PC-3 (cell line): ENCODE data around the gene MDP1. TPM values are rescaled to one million over a fixed set of nuclear protein-coding genes. Genes with fewer than 3 reads are reported as not detected.

ENCODE experiments used
- ATAC-seq: fragments of 200-7000 bp; cut with Tn5 transposase; 2 replicates; pipeline ENCODE4 v1.9.1; 2020; ENCODE audit warnings: mild to moderate bottlenecking, moderate library complexity
- BruUV-seq: library from RNA; stranded (reverse); fragments of 400-500 nt; replicated peaks from 2 replicates; lab custom pipeline; 2021; lab: Mats Ljungman, UMichigan
- CTCF ChIA-PET: fragments of 300-600 bp; sonication (Branson Sonifier 250); formaldehyde crosslinking; loops from one replicate; lab custom pipeline; 2022; ENCODE audit warnings: antibody characterized with exemption; lab: Charles Lee
- POLR2A ChIA-PET: fragments of 300-600 bp; sonication (Branson Sonifier 250); formaldehyde crosslinking; loops from one replicate; lab custom pipeline; 2022; ENCODE audit warnings: antibody characterized with exemption; ENCODE audit not compliant: unreplicated experiment; lab: Charles Lee
- DNase-seq: peaks from one replicate; pipeline ENCODE4 v3.0.0-alpha.2; 2015
- H2AFZ ChIP-seq: fragments of 300-600 bp; sonication (generic); 2 replicates; pipeline ENCODE4 v1.6.0; 2016; ENCODE audit warnings: antibody characterized with exemption, low read length
- H3F3A ChIP-seq: fragments of 300-600 bp; sonication (generic); one replicate; pipeline ENCODE4 v1.6.0; 2017; ENCODE audit warnings: antibody characterized with exemption, low read length, control low read depth, mild to moderate bottlenecking; ENCODE audit not compliant: unreplicated experiment
- H3K27ac ChIP-seq: fragments of 300-600 bp; sonication (generic); 2 replicates; pipeline ENCODE4 v1.5.1; 2016; ENCODE audit warnings: mild to moderate bottlenecking, low read length
- H3K27me3 ChIP-seq: fragments of 300-600 bp; sonication (generic); 2 replicates; pipeline ENCODE4 v1.6.1; 2016; ENCODE audit warnings: low read length, mixed read lengths
- H3K36me3 ChIP-seq: fragments of 300-600 bp; sonication (generic); 2 replicates; pipeline ENCODE4 v1.6.1; 2016; ENCODE audit warnings: low read depth, mixed run types, low read length, mixed read lengths
- H3K4me1 ChIP-seq: fragments of 300-600 bp; sonication (generic); 2 replicates; pipeline ENCODE4 v1.5.1; 2016; ENCODE audit warnings: low read length; ENCODE audit not compliant: insufficient read depth
- H3K4me2 ChIP-seq: fragments of 300-600 bp; sonication (generic); 2 replicates; pipeline ENCODE4 v1.6.0; 2016; ENCODE audit warnings: low read length
- H3K4me3 ChIP-seq: fragments of 300-600 bp; sonication (generic); 2 replicates; pipeline ENCODE4 v1.5.1; 2016; ENCODE audit warnings: mild to moderate bottlenecking, low read length, mixed read lengths
- H3K79me2 ChIP-seq: fragments of 300-600 bp; sonication (generic); 2 replicates; pipeline ENCODE4 v1.6.1; 2017; ENCODE audit warnings: low read length, mixed read lengths
- H3K9ac ChIP-seq: fragments of 300-600 bp; sonication (generic); 2 replicates; pipeline ENCODE4 v1.6.0; 2016; ENCODE audit warnings: mild to moderate bottlenecking, low read length
- H3K9me2 ChIP-seq: fragments of 300-600 bp; sonication (generic); replicated peaks from 2 replicates; pipeline ENCODE4 v1.6.1; 2016; ENCODE audit warnings: mixed run types, low read length, mixed read lengths
- H3K9me3 ChIP-seq: fragments of 300-600 bp; sonication (generic); 2 replicates; pipeline ENCODE4 v1.6.1; 2016; ENCODE audit warnings: low read length, mixed read lengths
- H4K20me1 ChIP-seq: fragments of 300-600 bp; sonication (generic); 2 replicates; pipeline ENCODE4 v1.6.1; 2016; ENCODE audit warnings: low read length, mixed read lengths
- EZH2 ChIP-seq: fragments of 300-600 bp; sonication (generic); IDR thresholded peaks from one replicate; pipeline ENCODE4 v1.6.1; 2017; ENCODE audit warnings: antibody characterized with exemption, mild to moderate bottlenecking, low read length; ENCODE audit not compliant: unreplicated experiment
- EZH2phosphoT487 ChIP-seq: fragments of 300-600 bp; sonication (generic); IDR thresholded peaks from 2 replicates; pipeline ENCODE4 v1.6.1; 2018; ENCODE audit warnings: mild to moderate bottlenecking, antibody characterized with exemption, low read length, borderline replicate concordance
- intact Hi-C: fragments of 100-400 bp; cut with micrococcal nuclease; formaldehyde crosslinking; loops from 2 replicates; pipeline ENCODE4 v1.9.0; 2023
- total RNA-seq: library from RNA; depleted of rRNA; stranded (reverse); fragments of >200 nt; gene quantifications from 2 replicates; pipeline ENCODE4 v1.2.3, GENCODE V29; 2014
- TF ChIP-seq, protein P1 (sequence below): fragments of 300-600 bp; sonication (generic); conservative IDR thresholded peaks from 2 replicates; pipeline ENCODE4 v1.5.1; 2017; ENCODE audit warnings: antibody characterized with exemption, low read depth, mild to moderate bottlenecking, low read length

MDP1 gene
- total RNA-seq, 1 experiment from 2014 or later = 23.5 TPM

DNA sequence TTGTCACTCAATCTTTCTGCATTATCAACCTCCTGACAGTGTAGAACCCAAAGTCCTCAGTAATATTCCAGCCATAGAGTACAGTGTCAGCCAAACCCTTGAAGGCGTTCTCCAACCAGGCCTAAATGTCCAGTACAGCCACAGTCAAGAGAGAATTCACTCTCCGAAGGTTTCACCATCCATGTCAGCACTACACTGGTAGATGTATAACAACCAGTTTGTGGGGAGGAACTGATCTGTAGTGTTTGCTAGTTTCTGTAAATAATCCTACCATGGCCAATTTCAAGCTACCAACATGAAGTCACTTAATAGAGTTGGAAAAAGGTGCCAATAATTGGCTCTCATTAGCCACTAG, 456 bp upstream of the MDP1 start:
- H3K4me1 ChIP-seq = peaks cover 11% of the 10 kb centered on the region
- peaks cover 6% of the 10 kb centered on the region; the same call in 1 of the 2 replicates for H3K36me3 ChIP-seq
- peak overlapping the region; percentile 86; the same call in 1 of the 2 replicates for H2AFZ ChIP-seq
- no peak for DNase-seq
- TF ChIP-seq EZH2phosphoT487 = no peak
- TF ChIP-seq, protein P1, sequence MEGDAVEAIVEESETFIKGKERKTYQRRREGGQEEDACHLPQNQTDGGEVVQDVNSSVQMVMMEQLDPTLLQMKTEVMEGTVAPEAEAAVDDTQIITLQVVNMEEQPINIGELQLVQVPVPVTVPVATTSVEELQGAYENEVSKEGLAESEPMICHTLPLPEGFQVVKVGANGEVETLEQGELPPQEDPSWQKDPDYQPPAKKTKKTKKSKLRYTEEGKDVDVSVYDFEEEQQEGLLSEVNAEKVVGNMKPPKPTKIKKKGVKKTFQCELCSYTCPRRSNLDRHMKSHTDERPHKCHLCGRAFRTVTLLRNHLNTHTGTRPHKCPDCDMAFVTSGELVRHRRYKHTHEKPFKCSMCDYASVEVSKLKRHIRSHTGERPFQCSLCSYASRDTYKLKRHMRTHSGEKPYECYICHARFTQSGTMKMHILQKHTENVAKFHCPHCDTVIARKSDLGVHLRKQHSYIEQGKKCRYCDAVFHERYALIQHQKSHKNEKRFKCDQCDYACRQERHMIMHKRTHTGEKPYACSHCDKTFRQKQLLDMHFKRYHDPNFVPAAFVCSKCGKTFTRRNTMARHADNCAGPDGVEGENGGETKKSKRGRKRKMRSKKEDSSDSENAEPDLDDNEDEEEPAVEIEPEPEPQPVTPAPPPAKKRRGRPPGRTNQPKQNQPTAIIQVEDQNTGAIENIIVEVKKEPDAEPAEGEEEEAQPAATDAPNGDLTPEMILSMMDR = no peak
- no peak for TF ChIP-seq EZH2
- ChIA-PET POLR2A (no interaction called here), CTCF (interaction anchor here (1.0 kb wide), 3 partner anchors 26 to 92 kb away, joined by 3 to 9 read pairs (median 5); partner anchors contain the start of genes CIDEB and TINF2)
- H3K27ac ChIP-seq = no peak overlapping the region
- no peaks in the 10 kb centered on the region for H4K20me1 ChIP-seq
- peak overlapping the region; percentile 86 for H3K4me2 ChIP-seq
- 0 out of 2 replicates have a peak overlapping the region, but pooled peaks have one; percentile 76 for H3K9ac ChIP-seq
- H3K9me3 ChIP-seq = no peaks in the 10 kb centered on the region
- H3K9me2 ChIP-seq = no peaks in the 10 kb centered on the region
- no TSS peak for BruUV-seq
- H3F3A ChIP-seq = peaks cover 5% of the 10 kb centered on the region
- intact Hi-C loops = loop anchor here (2.0 to 5.0 kb wide), 2 partner anchors 16 to 81 kb away; partner anchors contain the start of genes DHRS1, GMPR2, NEDD8 and NOP9
- no peak for ATAC-seq
- no peaks in the 10 kb centered on the region for H3K27me3 ChIP-seq
- H3K4me3 ChIP-seq = peak overlapping the region; percentile 81
- H3K79me2 ChIP-seq = peaks cover 31% of the 10 kb centered on the region

DNA sequence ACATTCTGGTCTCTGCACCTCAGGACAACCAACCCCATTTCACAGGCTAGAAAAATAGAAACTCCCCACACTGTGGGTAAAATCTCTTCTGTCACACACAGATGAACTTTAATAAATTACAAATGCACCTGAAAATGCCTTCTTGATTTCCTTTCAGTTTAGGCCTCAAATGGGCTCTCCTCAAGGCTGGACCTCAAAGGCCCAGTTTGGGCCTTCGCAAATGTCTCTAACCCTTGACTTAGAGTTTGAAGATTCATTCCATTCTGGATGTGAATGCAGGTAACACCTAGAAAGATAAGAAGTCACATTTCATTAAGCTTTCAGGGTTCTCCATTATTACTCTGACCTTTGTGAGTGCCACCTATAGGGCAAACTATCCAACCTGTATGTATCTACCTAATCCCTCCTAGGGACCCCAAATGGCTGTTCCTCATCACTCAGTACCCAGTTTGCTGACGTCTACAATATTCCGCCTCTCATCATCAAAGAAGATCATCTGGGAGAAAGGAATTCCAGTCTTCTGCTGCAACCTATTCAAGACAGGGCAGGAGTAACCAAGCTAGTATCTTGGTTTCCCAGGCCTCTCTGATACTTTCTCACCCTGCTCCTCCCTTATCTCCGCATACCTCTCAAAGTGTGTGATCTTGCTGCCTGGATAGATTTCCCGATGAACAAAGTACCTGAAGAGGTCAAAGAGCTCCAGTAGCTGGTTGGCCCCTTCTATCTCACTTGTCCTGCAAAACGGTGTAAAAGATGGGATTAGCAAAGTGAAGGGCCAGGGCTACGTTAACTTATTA, 1.8 kb downstream of the MDP1 start:
- Histone ChIP-seq H3K79me2 (peaks cover 13% of the 10 kb centered on the region; the same call in 1 of the 2 replicates), H3K4me2 (peak overlapping the region; percentile 86), H3K9me2 (no peaks in the 10 kb centered on the region), H3K36me3 (peaks cover 21% of the 10 kb centered on the region), H3K9me3 (no peaks in the 10 kb centered on the region), H3K4me3 (peak overlapping the region; percentile 86), H3K27me3 (no peaks in the 10 kb centered on the region), H3K4me1 (peaks cover 11% of the 10 kb centered on the region), H4K20me1 (no peaks in the 10 kb centered on the region), H3F3A (peaks cover 5% of the 10 kb centered on the region), H3K9ac (peak overlapping the region; percentile 95), H3K27ac (peak overlapping the region; percentile 93), H2AFZ (peak overlapping the region; percentile 88)
- ATAC-seq (no peak), DNase-seq (no peak)
- ChIA-PET POLR2A (interaction anchor here (0.6 to 1.1 kb wide), 2 partner anchors 28 to 1572 kb away, joined by 3 to 4 read pairs; partner anchors contain the start of gene TINF2), CTCF (interaction anchor here (0.7 to 1.2 kb wide), 3 partner anchors 27 to 82 kb away, joined by 3 to 4 read pairs (median 3); partner anchors contain the start of gene IRF9)
- BruUV-seq = TSS peak; percentile 88
- intact Hi-C loops = loop anchor here (2.0 kb wide), 1 partner anchor 17 kb away; no protein-coding TSS in a partner anchor
- no peak for TF ChIP-seq EZH2
- TF ChIP-seq EZH2phosphoT487 = no peak
- TF ChIP-seq, protein P1 = no peak
